ENCODE data around the gene SLC2A11.
"Not testable (repeated sequence)": the region's sequence is repeated elsewhere in the genome, so short reads cannot be mapped to it uniquely, and the experiment has no call there.

The SLC2A11 gene

DNA sequence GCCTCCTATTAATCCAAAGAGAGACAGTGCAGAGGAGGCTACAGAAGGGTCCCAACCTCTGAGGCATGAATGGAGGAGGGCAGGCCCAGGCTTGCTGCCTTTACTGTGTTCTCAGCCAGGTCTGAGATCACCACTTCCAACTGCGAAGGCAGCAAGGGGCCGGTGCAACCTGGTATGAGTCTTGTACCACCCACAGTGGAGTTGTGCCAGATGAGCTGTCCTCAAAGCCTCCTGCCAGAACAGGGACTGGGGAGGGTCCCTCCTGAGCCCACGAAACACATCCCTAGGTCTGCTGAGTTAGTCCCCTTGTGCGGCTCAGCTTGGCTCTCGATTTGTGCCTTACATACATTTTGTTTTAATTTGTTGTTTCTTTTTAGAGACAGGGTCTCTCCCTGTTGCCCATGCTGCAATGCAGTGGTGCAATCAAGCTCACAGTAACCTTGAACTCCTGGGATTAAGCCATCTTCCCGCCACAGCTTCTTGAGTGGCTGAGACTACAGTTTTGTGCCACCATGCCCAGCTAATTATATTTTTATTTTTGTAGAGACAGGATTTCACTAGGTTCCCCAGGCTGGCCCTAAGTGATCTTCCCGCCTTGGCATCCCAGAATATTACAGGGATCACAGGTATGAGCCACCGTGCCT lies 45.8 kb downstream of the SLC2A11 start:
- Mint-ChIP-seq H3K27me3 (ENCODE audit: low read depth, poor library complexity) (peaks cover 3% of the 10 kb centered on the region), H3K4me3 (no peak overlapping the region), H3K36me3 (ENCODE audit: low read depth) (peaks cover 41% of the 10 kb centered on the region), H3K4me1 (peaks cover 28% of the 10 kb centered on the region), H3K27ac (peak overlapping the region; percentile 83), H3K9me3 (peaks cover 16% of the 10 kb centered on the region)
- no peak for DNase-seq
- TF ChIP-seq, protein P1, sequence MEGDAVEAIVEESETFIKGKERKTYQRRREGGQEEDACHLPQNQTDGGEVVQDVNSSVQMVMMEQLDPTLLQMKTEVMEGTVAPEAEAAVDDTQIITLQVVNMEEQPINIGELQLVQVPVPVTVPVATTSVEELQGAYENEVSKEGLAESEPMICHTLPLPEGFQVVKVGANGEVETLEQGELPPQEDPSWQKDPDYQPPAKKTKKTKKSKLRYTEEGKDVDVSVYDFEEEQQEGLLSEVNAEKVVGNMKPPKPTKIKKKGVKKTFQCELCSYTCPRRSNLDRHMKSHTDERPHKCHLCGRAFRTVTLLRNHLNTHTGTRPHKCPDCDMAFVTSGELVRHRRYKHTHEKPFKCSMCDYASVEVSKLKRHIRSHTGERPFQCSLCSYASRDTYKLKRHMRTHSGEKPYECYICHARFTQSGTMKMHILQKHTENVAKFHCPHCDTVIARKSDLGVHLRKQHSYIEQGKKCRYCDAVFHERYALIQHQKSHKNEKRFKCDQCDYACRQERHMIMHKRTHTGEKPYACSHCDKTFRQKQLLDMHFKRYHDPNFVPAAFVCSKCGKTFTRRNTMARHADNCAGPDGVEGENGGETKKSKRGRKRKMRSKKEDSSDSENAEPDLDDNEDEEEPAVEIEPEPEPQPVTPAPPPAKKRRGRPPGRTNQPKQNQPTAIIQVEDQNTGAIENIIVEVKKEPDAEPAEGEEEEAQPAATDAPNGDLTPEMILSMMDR (IDR thresholded peaks at IDR 0.05): no peak

DNA sequence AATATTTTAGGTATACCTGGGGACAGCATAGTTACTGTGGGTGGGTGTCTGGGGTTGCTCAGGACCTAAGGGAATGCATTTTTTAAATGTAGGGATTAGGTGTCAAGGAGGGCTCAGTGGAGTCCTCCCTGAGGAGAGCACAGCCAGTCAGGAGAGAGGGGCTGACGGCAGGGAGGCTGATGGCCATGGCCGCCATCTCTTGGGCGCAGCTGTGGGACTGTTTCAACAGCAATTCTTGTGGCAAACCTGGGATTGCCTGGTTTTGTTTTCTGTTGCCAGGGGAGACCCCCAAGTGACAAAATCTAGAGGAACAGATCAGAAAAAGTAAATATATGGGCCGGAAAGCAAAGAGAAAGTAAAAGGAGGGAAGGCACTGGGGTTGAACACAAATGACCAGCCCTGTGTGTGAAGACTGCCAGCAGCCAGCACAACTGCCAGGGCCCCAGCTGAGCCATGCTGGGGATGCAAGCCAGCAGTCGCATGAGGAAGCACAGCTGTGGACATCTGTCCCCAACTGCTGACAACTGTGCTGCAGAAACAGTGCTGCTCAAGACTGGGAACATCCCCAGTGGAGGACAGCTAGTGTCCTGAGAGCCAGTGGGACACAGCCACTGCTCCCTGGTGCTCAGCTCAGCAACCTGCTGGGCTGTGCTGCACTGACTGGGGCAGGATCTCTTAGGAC lies 47.0 kb downstream of the SLC2A11 start:
- Mint-ChIP-seq H3K27ac (peak overlapping the region; percentile 83), H3K36me3 (ENCODE audit: low read depth) (peaks cover 34% of the 10 kb centered on the region), H3K9me3 (peaks cover 12% of the 10 kb centered on the region), H3K4me1 (peaks cover 22% of the 10 kb centered on the region), H3K4me3 (no peak overlapping the region), H3K27me3 (ENCODE audit: low read depth, poor library complexity) (peaks cover 3% of the 10 kb centered on the region)
- TF ChIP-seq, protein P1 (IDR thresholded peaks at IDR 0.05): no peak
- DNase-seq: no peak

DNA sequence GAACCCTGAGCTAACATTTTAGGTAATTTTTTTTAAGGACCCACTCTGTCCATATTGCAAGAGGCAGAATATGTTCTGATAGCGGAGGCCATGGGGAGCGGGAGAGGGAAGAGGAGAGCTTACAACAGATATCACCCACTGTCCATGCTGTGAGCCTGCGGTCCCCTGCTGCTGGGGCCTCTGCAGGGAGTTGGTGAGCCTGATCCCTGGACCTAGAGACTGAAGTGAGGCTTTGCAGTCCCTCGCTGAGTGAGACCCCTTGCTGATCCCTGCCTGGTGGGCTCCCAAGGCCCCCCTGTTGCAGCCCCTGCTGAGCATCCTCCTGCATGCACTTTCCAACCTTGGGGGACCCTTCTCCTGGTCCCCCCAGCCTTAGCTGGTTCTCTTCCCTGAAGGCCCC lies 49.0 kb downstream of the SLC2A11 start:
- no peak for DNase-seq
- peaks cover 3% of the 10 kb centered on the region for H3K27me3 Mint-ChIP-seq (ENCODE audit: low read depth, poor library complexity)
- no peaks in the 10 kb centered on the region for H3K9me3 Mint-ChIP-seq
- TF ChIP-seq, protein P1 (IDR thresholded peaks at IDR 0.05): no peak
- no peak overlapping the region for H3K4me3 Mint-ChIP-seq
- H3K4me1 Mint-ChIP-seq: peaks cover 27% of the 10 kb centered on the region
- no peak overlapping the region for H3K27ac Mint-ChIP-seq
- peaks cover 36% of the 10 kb centered on the region for H3K36me3 Mint-ChIP-seq (ENCODE audit: low read depth)

DNA sequence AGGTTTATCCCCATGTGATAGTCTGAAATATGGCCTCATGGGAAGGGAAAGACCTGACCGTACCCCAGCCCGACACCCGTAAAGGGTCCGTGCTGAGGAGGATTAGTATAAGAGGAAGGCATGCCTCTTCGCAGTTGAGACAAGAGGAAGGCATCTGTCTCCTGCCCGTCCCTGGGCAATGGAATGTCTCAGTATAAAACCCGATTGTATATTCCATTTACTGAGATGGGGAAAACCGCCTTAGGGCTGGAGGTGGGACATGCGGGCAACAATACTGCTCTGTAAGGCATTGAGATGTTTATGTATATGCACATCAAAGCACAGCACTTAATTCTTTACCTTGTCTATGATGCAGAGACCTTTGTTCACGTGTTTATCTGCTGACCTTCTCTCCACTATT lies 49.7 kb downstream of the SLC2A11 start:
- peaks cover 34% of the 10 kb centered on the region for H3K4me1 Mint-ChIP-seq
- not testable (repeated sequence) for DNase-seq; H3K4me3 Mint-ChIP-seq; H3K9me3 Mint-ChIP-seq; H3K27ac Mint-ChIP-seq; H3K27me3 Mint-ChIP-seq (ENCODE audit: low read depth, poor library complexity)
- H3K36me3 Mint-ChIP-seq (ENCODE audit: low read depth): peaks cover 39% of the 10 kb centered on the region

DNA sequence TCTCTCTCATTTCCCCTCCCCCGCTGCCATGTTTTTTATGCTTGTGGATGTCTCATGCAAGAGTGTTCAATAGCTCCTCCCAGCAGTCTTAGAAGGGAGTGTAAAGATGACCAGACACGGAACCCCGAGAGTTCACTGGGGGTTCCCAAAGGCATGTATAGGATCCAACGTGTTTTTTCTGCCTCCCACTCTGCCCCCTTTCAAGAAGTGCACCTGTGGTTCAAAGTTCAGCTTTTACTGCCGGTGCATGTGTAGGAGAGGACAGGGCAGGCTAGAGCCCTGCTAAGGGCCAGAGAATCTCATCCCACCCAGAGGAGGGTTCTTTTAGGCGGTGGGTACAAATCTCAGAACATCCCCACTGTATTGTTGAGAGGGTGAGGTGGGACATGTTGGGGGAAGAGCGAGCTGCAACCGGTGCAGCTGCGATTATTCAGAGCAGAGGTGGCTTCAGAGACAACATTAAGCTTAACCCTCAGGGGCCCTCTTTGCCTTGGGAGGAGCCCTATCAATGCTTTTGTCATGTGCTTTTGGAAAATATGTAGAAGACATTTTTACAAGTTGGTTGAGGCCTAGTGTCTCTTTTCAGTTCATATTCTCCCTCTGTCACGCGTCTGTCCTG lies 51.0 kb downstream of the SLC2A11 start:
- peaks cover 3% of the 10 kb centered on the region for H3K27me3 Mint-ChIP-seq (ENCODE audit: low read depth, poor library complexity)
- TF ChIP-seq, protein P1 (IDR thresholded peaks at IDR 0.05): no peak
- no peak for DNase-seq
- peaks cover 47% of the 10 kb centered on the region for H3K4me1 Mint-ChIP-seq
- H3K36me3 Mint-ChIP-seq (ENCODE audit: low read depth): peaks cover 46% of the 10 kb centered on the region
- H3K9me3 Mint-ChIP-seq: peaks cover 8% of the 10 kb centered on the region
- H3K4me3 Mint-ChIP-seq: no peak overlapping the region
- no peak overlapping the region for H3K27ac Mint-ChIP-seq

DNA sequence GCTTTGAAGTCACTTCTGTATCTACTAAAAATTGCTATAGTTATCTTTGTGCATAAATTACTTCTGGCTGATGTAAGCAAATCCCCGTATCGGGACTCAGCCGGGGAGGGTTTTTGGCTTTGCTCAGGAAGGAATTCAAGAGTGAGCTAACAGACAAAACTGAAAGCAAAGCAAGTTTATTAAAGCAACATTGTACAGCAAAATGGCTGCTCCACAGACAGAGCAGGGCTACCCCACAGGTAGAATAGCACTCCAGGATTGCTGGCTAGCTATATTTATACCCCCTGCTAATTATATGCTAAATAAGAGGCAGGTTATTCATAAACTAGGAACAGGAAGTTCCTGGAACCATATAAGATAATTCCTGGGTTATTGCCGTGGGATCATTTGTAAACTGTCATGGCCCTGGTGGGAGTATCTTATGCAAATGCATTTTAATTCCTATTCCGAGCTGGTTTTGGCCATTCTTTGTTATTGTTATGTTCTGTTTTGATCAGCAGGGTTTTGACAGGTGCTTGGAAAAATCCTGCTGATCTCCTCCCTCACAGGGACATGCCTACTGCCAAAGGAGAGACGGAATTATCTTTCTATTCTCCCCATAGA lies 51.7 kb downstream of the SLC2A11 start:
- no peak for DNase-seq
- H3K27ac Mint-ChIP-seq: no peak overlapping the region
- no peak overlapping the region for H3K4me3 Mint-ChIP-seq
- peaks cover 8% of the 10 kb centered on the region for H3K9me3 Mint-ChIP-seq
- TF ChIP-seq, protein P1 (IDR thresholded peaks at IDR 0.05): no peak
- H3K4me1 Mint-ChIP-seq: peaks cover 47% of the 10 kb centered on the region
- H3K36me3 Mint-ChIP-seq (ENCODE audit: low read depth): peaks cover 41% of the 10 kb centered on the region
- H3K27me3 Mint-ChIP-seq (ENCODE audit: low read depth, poor library complexity): peaks cover 3% of the 10 kb centered on the region

Data from nephron progenitor cell (in vitro differentiated cells).